SH-SY5Y (cell line): Measurements from ENCODE around the gene CHN2.

Experiments used
- GATA2 ChIP-seq: IDR thresholded peaks from 2 replicates; pipeline ENCODE4 v1.6.1; 2011; ENCODE audit warnings: mild to moderate bottlenecking, low read depth, low read length
- GATA3 ChIP-seq: IDR thresholded peaks from 2 replicates; pipeline ENCODE4 v1.6.1; 2011; ENCODE audit warnings: low read depth, mild to moderate bottlenecking, low read length, moderate library complexity

- TF ChIP-seq GATA2 (no peak), GATA3 (no peak)
Observed at GRCh38 chr7:29253225-29253624, 58.6 kb downstream of the CHN2 start.
